HG02973 (cell line): ENCODE measurements around the gene SYNE4.

ENCODE experiments used
- ATAC-seq: cut with Tn5 transposase; IDR thresholded peaks from one replicate; pipeline ENCODE4 v1.9.1; 2021; ENCODE audit warnings: moderate library complexity; ENCODE audit not compliant: unreplicated experiment

Gene SYNE4

GRCh38 chr19:36026091-36026876 lies 17.7 kb upstream of the SYNE4 start:
- ATAC-seq: no peak

- no peak for ATAC-seq
These were observed 16.9 kb upstream of the SYNE4 start for GRCh38 chr19:36025541-36025940.

DNA sequence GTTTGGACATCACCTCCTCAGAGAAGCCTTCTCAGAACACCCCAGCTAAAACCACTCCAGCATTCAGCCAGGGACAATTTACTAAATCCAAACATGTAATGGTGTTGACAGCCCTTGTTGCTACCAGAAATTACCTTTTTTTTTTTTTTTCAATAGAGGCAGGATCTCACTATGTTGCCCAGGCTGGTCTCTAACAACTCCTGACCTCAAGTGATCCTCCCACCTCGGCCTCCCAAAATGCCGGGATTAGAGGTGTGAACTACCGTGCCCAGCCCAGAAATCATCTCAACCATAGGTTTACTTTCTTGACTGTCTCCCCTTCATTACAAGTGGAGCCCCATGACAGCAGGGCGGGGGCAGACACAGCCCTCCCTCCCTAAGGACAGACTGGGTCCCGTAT lies 14.8 kb upstream of the SYNE4 start:
- ATAC-seq: no peak

DNA sequence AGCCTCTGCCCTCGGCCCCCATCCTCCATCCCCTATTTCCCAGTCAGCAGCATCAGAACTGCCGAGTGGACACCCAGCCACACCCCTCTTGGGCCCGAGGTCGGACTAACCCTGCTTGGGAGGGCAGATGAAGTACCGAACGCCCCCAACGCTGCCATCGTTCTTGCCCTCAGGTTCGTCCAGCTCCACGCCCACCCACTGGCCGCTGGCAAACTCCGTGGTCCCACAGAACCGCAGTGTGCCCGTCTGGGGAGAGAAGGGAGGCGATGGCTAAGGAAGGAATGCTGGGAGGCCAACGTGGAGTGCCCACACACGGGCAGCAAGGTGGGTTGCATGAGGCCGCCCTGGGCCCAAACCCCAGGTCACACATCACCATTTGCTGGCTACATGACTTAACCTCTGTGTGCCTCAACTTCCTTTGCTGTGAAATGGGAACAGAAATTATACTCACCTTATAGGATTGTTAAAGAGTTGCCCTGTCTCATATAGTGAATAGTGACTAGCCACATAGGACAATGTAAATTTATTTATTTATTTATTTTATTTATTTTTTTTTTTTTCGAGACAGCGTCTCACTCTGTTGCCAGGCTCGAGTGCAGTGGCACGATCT lies 10.6 kb upstream of the SYNE4 start:
- no peak for ATAC-seq

GRCh38 chr19:36014012-36014924 lies 5.7 kb upstream of the SYNE4 start, which contains the start of gene ALKBH6:
ALKBH6 (minus strand) TSS chr19:36014213; CDS start chr19:36013397, 816 bp downstream.
- peak; percentile 85 for ATAC-seq

DNA sequence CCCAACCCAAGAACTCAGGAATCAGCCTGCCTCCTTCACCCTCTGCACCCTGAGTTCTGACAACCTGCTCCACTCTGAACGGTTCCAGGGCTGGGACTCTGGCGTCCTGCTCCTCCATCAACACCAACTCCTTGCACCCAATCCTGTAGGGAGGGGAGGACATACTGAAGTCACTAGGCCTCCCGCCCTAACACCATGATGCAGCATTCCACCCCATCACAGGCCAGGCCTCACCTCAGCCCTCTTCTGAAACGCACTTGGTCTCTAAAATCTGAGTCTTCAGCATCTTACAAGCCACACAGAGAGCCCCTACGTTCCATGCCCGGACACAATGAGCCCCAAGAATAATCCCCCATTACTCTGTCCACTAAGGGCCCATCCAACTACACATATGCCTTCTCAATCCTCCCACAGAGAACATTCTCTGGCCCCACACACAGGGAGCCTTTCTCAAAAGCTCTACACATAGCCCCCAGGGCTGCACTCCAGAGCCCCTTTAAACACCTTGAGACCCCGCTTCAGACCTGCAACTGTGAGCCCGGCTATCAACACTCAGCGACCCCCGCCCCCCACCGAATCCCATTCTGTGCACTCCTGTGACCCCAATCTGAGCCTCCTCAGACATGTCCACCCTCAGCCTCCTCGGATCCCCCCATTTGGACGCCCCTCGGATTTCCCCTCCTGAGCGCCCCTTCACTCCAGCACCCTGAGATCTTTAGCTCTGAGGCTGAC lies 4.8 kb upstream of the SYNE4 start:
- no peak for ATAC-seq

GRCh38 chr19:36010402-36010801 lies 1.8 kb upstream of the SYNE4 start:
- ATAC-seq: no peak

DNA sequence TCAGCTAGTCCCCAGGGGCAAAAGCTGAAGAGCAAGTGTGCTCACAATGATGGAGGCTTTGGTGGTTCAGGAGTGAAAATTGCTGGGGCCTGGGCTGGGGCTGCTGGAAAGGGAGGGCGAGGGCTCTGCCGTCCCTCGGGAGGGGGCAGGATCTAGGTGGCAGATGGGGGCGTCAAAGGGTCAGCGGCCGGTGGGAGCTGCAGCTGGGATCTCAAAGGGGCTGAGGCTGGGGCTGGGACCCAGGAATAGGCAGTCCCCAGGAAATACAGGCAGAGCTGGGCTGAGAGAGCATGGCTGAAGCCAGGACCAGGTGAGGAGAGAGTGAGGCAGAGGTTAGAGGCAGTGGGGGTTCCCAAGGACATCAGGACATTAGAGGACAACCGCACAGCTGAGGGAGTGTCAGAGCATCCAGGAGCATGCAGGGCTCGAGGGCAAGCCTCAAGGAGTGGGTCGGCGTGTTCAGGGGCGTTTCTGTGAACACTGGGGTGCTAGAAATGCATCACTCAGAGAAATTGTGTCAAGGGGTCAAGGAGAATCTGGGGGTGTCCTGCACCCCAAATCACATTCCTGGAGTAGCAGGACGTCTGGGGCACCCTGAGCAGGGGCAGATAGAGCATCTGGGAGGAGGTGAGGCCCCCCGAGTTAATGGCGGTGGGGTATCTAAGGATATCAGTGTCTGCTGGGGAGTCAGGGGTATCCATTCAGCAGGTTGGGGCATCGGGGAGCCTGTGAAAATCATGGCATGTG lies 1.2 kb upstream of the SYNE4 start:
- ATAC-seq: no peak

DNA sequence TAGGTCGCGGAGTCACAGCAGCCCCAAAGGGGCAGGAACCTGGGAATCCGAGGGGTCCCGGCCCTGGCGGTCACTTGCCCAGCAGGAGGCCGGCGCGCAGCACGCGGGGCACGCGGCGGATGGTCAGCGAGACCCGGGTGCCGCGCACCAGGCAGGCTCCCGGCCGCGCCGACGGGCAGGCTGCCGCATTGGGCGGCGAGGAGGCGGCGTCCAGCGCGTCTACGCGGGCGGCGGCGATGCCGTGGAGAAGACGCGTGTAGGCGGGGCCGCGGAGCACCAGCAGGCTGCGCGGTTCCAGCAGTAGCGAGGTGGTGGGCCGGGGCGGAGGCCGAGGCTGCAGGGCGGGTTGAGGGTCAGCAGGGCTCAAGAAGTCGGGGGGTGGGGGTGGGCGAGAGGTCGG lies 607 bp upstream of the SYNE4 start:
- ATAC-seq: no peak

DNA sequence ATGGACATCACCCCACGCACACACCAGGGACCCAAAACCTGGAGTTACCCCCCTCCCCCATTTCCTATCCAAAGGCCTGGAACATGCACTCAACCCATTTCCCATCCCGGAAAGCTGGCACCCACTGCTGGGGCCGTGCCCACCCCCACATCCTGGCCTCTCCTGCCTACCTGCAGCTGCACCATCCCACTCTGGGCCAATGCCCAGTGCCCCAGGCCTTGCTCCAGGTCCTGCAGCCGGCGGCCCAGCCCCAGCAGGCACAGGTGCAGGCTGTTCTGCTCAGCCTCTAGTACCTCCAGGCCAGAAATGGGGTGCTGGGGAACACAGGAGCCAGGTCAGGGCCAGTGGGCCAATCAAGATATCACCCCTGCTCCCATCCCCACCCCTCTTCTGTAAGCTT lies 1.7 kb downstream of the SYNE4 start:
- ATAC-seq: no peak

DNA sequence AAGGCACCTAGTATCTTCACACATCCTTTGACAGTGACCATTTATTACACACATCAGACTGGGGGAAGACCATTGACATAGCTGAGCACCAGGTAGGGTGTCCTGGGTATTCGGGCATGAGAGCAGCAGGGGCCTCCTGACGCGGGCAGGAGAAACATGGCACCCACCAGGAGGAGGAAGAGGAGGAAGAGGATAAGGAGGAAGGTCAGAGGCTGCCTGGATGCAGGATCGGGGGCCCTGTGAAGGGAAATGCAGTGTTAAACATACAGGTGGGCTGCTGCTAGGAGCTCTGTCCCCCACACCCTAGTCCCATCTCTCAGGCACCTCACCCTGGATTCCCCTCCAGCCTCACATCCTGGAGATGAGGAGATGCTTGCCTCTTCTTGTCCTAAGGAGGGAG lies 5.3 kb downstream of the SYNE4 start:
- ATAC-seq: no peak

DNA sequence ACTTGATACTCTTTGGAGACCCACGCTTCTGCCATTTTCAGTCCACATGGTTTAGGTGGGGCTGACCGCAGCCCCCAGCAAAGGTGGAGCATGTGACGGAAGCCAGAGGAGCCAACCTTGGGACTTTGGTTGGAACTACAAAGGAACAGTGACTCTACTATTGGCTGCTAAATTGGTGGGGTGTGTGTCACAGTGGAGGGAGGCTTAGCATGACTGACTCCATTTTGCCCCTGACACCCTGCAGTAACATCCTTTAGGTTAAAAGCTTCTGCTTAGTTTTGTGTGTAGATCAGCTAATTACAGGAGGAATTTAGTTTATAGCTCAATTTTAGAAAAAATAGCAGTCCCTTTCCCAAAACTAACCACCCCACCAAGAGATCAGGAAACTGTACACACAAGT lies 7.0 kb downstream of the SYNE4 start:
- no peak for ATAC-seq

GRCh38 chr19:35996777-35997176 lies 11.8 kb downstream of the SYNE4 start:
- no peak for ATAC-seq

DNA sequence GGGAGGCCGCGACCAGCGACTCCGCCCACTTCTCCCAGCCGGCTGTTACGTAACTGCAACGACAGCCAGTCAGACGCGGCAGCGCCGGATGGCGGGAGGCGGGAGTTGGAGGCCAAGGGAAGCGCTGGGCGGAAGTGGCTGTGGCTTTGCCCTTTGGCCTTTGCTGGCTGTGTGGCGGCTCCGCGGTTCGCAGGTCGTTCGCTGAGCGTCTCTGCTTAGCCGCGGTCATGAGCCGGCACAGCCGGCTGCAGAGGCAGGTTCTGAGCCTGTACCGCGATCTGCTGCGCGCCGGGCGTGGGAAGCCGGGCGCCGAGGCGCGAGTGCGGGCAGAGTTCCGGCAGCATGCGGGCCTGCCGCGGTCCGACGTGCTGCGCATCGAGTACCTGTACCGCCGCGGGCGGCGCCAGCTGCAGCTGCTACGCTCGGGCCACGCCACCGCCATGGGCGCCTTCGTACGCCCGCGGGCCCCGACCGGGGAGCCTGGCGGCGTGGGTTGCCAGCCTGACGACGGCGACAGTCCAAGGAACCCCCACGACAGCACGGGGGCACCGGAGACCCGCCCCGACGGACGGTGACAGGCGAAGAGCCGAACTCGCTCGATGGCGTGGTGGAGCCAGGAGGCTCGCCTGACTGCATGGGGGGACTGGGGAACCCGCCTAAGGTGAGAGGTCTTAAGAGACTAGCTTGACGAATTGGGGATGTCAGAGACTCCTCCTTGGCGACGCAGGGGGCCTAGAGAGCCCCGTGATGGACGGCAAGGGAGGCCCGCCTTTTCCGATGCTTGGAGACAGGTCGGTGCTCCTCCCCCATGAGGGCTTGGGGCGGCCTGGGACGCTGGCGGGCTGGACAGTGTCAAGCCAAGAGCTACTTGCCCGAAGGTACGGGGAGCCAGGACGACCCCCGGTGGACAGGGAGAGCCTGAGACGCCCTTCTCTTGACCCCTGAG lies 13.3 kb downstream of the SYNE4 start, which contains the start of gene SDHAF1:
Gene SDHAF1, plus strand, starts transcription at position 141 of the 946 bp plus-strand sequence. Its CDS starts 87 bp downstream, at position 228.
- peak; percentile 75 for ATAC-seq

- no peak for ATAC-seq
These were observed 14.6 kb downstream of the SYNE4 start for GRCh38 chr19:35993923-35994598.

DNA sequence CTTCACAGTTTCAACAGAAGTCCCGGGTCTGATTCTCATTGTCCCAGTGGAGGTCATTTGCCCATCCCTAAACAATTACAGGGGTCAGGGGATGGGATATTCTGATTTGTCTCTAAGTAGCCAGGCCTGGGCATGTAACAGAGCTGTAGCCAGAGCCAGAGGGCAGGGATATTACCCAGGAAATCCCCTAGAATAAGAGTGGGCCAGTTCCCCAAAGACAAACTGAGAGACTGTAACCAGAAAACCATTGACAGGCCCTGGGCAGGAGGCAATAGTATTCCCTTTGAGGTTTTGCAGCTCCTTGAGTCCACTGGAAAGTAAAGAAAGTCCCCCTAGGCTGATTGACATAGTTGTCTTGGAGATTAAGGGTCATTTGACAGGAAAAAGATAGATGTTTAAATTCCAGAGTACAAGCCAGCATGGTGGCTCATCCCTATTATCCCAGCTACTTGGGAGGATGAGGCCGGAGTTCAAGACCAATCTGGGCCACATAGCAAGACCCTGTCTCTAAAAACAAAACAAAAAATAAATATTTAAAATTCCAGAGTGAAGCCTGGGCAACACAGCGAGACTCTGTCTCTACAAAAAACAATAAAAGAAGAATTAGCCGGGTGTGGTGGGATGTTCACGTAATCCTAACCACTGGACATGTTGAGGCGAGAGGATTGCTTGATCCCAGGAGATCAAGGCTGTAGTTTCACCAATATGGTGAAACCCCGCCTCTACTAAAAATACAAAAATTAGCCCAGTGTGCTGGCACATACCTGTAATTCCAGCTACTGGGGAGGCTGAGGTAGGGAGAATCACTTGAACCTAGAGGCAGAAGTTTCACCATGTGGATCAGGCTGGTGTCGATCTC lies 15.5 kb downstream of the SYNE4 start:
- ATAC-seq: no peak

DNA sequence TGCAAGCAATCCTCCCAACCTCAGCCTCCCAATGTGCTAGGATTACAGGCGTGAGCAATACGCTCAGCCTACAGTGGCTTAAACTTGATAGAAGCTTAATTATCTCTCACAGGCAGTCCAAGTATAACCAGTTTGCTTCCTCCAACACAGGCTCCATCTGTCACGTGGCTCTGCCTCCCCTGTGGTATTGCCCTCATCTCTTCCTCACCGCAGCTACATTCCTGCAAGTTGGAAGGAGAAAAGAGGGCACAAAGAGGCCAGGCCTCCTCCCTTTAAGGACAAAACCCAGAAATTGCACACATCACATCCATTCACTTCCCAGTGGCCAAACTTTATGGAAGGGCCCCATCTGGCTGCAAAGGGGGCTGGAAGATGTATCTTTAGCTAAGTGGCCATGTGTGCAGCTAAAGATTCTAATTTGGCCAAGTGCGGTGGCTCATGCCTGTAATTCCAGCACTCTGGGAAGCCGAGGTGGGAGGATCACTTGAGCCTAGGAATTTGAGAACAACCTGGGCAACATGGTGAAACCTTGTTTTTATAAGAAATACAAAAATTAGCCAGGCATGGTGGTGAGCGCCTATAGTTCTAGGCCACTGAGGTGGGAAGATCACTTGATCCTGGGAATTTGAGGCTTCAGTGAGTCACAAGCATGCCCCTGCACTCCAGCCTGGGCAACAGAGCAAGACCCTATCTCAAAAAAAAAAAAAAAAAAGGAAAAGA lies 16.7 kb downstream of the SYNE4 start:
- ATAC-seq: no peak
